A673 (cell line): ENCODE data around the gene SLC23A2.

Experiments used
- EZH2 ChIP-seq: fragments of 200-600 bp; sonication (generic); IDR thresholded peaks from 2 replicates; pipeline ENCODE4 v1.6.1; 2017; ENCODE audit warnings: borderline replicate concordance, low read depth, mild to moderate bottlenecking, mixed read lengths, antibody characterized with exemption, low read length; ENCODE audit not compliant: poor library complexity, severe bottlenecking
- TF ChIP-seq, protein P1 (sequence below): fragments of 300-800, 200-600 bp; sonication (generic); conservative IDR thresholded peaks from 2 replicates; pipeline ENCODE4 v1.5.1; 2017; ENCODE audit warnings: low read depth, mild to moderate bottlenecking, antibody characterized with exemption, low read length, moderate library complexity, mixed read lengths

GRCh38 chr20:5001174-5002076 is at the start of gene SLC23A2:
- TF ChIP-seq, protein P1, sequence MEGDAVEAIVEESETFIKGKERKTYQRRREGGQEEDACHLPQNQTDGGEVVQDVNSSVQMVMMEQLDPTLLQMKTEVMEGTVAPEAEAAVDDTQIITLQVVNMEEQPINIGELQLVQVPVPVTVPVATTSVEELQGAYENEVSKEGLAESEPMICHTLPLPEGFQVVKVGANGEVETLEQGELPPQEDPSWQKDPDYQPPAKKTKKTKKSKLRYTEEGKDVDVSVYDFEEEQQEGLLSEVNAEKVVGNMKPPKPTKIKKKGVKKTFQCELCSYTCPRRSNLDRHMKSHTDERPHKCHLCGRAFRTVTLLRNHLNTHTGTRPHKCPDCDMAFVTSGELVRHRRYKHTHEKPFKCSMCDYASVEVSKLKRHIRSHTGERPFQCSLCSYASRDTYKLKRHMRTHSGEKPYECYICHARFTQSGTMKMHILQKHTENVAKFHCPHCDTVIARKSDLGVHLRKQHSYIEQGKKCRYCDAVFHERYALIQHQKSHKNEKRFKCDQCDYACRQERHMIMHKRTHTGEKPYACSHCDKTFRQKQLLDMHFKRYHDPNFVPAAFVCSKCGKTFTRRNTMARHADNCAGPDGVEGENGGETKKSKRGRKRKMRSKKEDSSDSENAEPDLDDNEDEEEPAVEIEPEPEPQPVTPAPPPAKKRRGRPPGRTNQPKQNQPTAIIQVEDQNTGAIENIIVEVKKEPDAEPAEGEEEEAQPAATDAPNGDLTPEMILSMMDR = no peak
- TF ChIP-seq EZH2 = no peak
